Measurements from ENCODE around the gene ITSN2. TPM values are rescaled to one million over a fixed set of nuclear protein-coding genes. Genes with fewer than 3 reads are reported as not detected.

Gene ITSN2
- total and polyA plus RNA-seq, 12 donors: 35.1 to 108 (median 59.8) TPM

GRCh38 chr2:24272161-24272802, 88.1 kb downstream of the ITSN2 start:
- no peak overlapping the region for H3K27ac ChIP-seq
- TF ChIP-seq CTCF (IDR thresholded peaks at IDR 0.05): no peak
- no peak for TF ChIP-seq POLR2A (IDR thresholded peaks at IDR 0.05)
- no peaks in the 10 kb centered on the region for H3K9me3 ChIP-seq (replicated peaks in 1 of 3)
- H3K4me3 ChIP-seq: no peak overlapping the region
- intact Hi-C loops (cut with DNase I): no loop called here
- peaks cover 0 to 33% of the 10 kb centered on the region in 2 donors for H3K36me3 ChIP-seq (replicated peaks in 1 of 2)
- WGBS, 4 donors: 95 to 100% (median 98%) methylated on average over 2 of the region's 2 CpGs
- peaks cover 0 to 24% of the 10 kb centered on the region in 2 donors for H3K4me1 ChIP-seq (replicated peaks in 1 of 2)
- no peak for DNase-seq
- no peaks in the 10 kb centered on the region for H3K27me3 ChIP-seq

- peaks cover 0 to 28% of the 10 kb centered on the region in 2 donors for H3K36me3 ChIP-seq (replicated peaks in 1 of 2)
- DNase-seq: no peak
- intact Hi-C loops (cut with DNase I): no loop called here
- H3K9me3 ChIP-seq (replicated peaks in 1 of 3): no peaks in the 10 kb centered on the region
- WGBS, 4 donors: 98 to 100% (median 99%) methylated on average over 3 of the region's 3 CpGs
- TF ChIP-seq POLR2A (IDR thresholded peaks at IDR 0.05) (no peak), CTCF (IDR thresholded peaks at IDR 0.05) (no peak)
- no peak overlapping the region for H3K4me3 ChIP-seq
- H3K27me3 ChIP-seq: no peaks in the 10 kb centered on the region
- no peak overlapping the region for H3K27ac ChIP-seq
- peaks cover 0 to 14% of the 10 kb centered on the region in 2 donors for H3K4me1 ChIP-seq (replicated peaks in 1 of 2)
These were observed 91.1 kb downstream of the ITSN2 start for GRCh38 chr2:24269265-24269664.

GRCh38 chr2:24265212-24265611, 95.1 kb downstream of the ITSN2 start:
- no peaks in the 10 kb centered on the region for H3K27me3 ChIP-seq
- no peak overlapping the region for H3K27ac ChIP-seq
- no peak for DNase-seq
- peaks cover 0 to 30% of the 10 kb centered on the region in 2 donors for H3K36me3 ChIP-seq (replicated peaks in 1 of 2)
- H3K4me1 ChIP-seq (replicated peaks in 1 of 2): no peaks in the 10 kb centered on the region
- 95 to 97% (median 96%) methylated on average over 2 of the region's 2 CpGs for WGBS, 4 donors
- H3K9me3 ChIP-seq (replicated peaks in 1 of 3): no peaks in the 10 kb centered on the region
- H3K4me3 ChIP-seq: no peak overlapping the region
- intact Hi-C loops (cut with DNase I): no loop called here
- TF ChIP-seq POLR2A (IDR thresholded peaks at IDR 0.05): no peak
- no peak for TF ChIP-seq CTCF (IDR thresholded peaks at IDR 0.05)

GRCh38 chr2:24262421-24262970, 97.8 kb downstream of the ITSN2 start:
- peaks cover 0 to 22% of the 10 kb centered on the region in 2 donors for H3K36me3 ChIP-seq (replicated peaks in 1 of 2)

More at GRCh38 chr2:24262421-24262970, 97.8 kb downstream of the ITSN2 start:
- intact Hi-C loops (cut with DNase I): no loop called here
- Histone ChIP-seq H3K27me3 (no peaks in the 10 kb centered on the region), H3K4me1 (replicated peaks in 1 of 2) (no peaks in the 10 kb centered on the region), H3K4me3 (no peak overlapping the region), H3K9me3 (replicated peaks in 1 of 3) (no peaks in the 10 kb centered on the region), H3K27ac (no peak overlapping the region)
- no peak for DNase-seq
- WGBS, 4 donors: 77 to 90% (median 89%) methylated on average over 1 of the region's 1 CpG
- TF ChIP-seq POLR2A (IDR thresholded peaks at IDR 0.05) (no peak), CTCF (IDR thresholded peaks at IDR 0.05) (no peak)
